Measurements from ENCODE around the gene TASP1.

GRCh38 chr20:13535627-13536026 lies 103.1 kb downstream of the TASP1 start:
- TF ChIP-seq EZH2 (IDR thresholded peaks at IDR 0.05; ENCODE audit: insufficient read depth, poor library complexity, severe bottlenecking) = no peak
- no peak for TF ChIP-seq EZH2phosphoT487 (IDR thresholded peaks at IDR 0.05; ENCODE audit: insufficient read depth, low read depth)
